DND-41 (cell line): Measurements from ENCODE around the gene FSIP1.

Source experiments
- ATAC-seq: fragments of 200-7000 bp; cut with Tn5 transposase; 3 replicates; pipeline ENCODE4 v1.9.1; 2021; ENCODE audit warnings: low read depth; ENCODE audit not compliant: insufficient read depth
- DNase-seq: peaks from one replicate; pipeline ENCODE4 v3.0.0-alpha.2; 2020
- H2AFZ ChIP-seq: 2 replicates; pipeline ENCODE4 v1.6.0; 2012; ENCODE audit warnings: low read depth, low read length
- H3K27ac ChIP-seq: 2 replicates; pipeline ENCODE4 v1.5.1; 2012; ENCODE audit warnings: low read length, inconsistent platforms
- H3K27me3 ChIP-seq: fragments of 200-600 bp; sonication (generic); 2 replicates; pipeline ENCODE4 v1.6.0; 2012; ENCODE audit warnings: low read length, mild to moderate bottlenecking, inconsistent platforms; ENCODE audit not compliant: insufficient read depth, poor library complexity
- H3K36me3 ChIP-seq: 2 replicates; pipeline ENCODE4 v1.5.1; 2012; ENCODE audit warnings: low read length, inconsistent platforms; ENCODE audit not compliant: insufficient read depth
- H3K4me1 ChIP-seq: 2 replicates; pipeline ENCODE4 v1.5.1; 2012; ENCODE audit warnings: mild to moderate bottlenecking, low read length; ENCODE audit not compliant: insufficient read depth
- H3K4me2 ChIP-seq: 2 replicates; pipeline ENCODE4 v1.6.0; 2012; ENCODE audit warnings: mild to moderate bottlenecking, moderate library complexity, low read length, inconsistent platforms; ENCODE audit not compliant: insufficient read depth
- H3K4me3 ChIP-seq, 2 experiments: fragments of 200-600 bp in 1 of 2; shearing (Covaris generic) in 1 of 2; 2 replicates each; pipeline ENCODE4 v1.5.1; 2012 to 2016; ENCODE audit warnings: inconsistent platforms in 2 of 2, low read length in 2 of 2, mild to moderate bottlenecking in 2 of 2, low read depth in 1 of 2, moderate library complexity in 1 of 2
- H3K79me2 ChIP-seq: 2 replicates; pipeline ENCODE4 v1.6.0; 2012; ENCODE audit warnings: low read length, inconsistent platforms; ENCODE audit not compliant: insufficient read depth
- H3K9ac ChIP-seq: 2 replicates; pipeline ENCODE4 v1.6.0; 2012; ENCODE audit warnings: low read depth, mild to moderate bottlenecking, inconsistent platforms, low read length, moderate library complexity
- H3K9me3 ChIP-seq: 2 replicates; pipeline ENCODE4 v1.5.1; 2012; ENCODE audit warnings: low read length, moderate library complexity, mild to moderate bottlenecking, inconsistent platforms; ENCODE audit not compliant: insufficient read depth, severe bottlenecking
- H4K20me1 ChIP-seq: 2 replicates; pipeline ENCODE4 v1.6.0; 2012; ENCODE audit warnings: low read length; ENCODE audit not compliant: insufficient read depth
- EZH2 ChIP-seq: IDR thresholded peaks from 3 replicates; pipeline ENCODE4 v1.6.1; 2012; ENCODE audit warnings: borderline replicate concordance, low read depth, mild to moderate bottlenecking, moderate library complexity, low read length, inconsistent platforms; ENCODE audit not compliant: severe bottlenecking
- TF ChIP-seq, protein P1 (sequence below): IDR thresholded peaks from 2 replicates; pipeline ENCODE4 v1.5.1; 2012; ENCODE audit warnings: borderline replicate concordance, low read length, moderate library complexity, mild to moderate bottlenecking; ENCODE audit not compliant: poor library complexity, severe bottlenecking; ENCODE audit errors: extremely low read depth

Gene FSIP1

GRCh38 chr15:39596358-39597051, 186.1 kb downstream of the FSIP1 start:
- Histone ChIP-seq H3K36me3 (no peaks in the 10 kb centered on the region), H2AFZ (no peak overlapping the region), H3K4me1 (no peaks in the 10 kb centered on the region), H3K4me3 (no peak overlapping the region), H3K27me3 (no peaks in the 10 kb centered on the region), H3K79me2 (no peaks in the 10 kb centered on the region), H3K4me2 (no peak overlapping the region), H3K27ac (no peak overlapping the region), H3K9me3 (no peaks in the 10 kb centered on the region), H4K20me1 (no peaks in the 10 kb centered on the region), H3K9ac (no peak overlapping the region)
- ATAC-seq, result no peak
- TF ChIP-seq, protein P1, sequence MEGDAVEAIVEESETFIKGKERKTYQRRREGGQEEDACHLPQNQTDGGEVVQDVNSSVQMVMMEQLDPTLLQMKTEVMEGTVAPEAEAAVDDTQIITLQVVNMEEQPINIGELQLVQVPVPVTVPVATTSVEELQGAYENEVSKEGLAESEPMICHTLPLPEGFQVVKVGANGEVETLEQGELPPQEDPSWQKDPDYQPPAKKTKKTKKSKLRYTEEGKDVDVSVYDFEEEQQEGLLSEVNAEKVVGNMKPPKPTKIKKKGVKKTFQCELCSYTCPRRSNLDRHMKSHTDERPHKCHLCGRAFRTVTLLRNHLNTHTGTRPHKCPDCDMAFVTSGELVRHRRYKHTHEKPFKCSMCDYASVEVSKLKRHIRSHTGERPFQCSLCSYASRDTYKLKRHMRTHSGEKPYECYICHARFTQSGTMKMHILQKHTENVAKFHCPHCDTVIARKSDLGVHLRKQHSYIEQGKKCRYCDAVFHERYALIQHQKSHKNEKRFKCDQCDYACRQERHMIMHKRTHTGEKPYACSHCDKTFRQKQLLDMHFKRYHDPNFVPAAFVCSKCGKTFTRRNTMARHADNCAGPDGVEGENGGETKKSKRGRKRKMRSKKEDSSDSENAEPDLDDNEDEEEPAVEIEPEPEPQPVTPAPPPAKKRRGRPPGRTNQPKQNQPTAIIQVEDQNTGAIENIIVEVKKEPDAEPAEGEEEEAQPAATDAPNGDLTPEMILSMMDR, result no peak
- TF ChIP-seq EZH2, result no peak
- DNase-seq, result no peak

GRCh38 chr15:39595338-39596221, 187.1 kb downstream of the FSIP1 start:
- Histone ChIP-seq H3K4me3 (no peak overlapping the region), H3K36me3 (no peaks in the 10 kb centered on the region), H4K20me1 (no peaks in the 10 kb centered on the region), H3K9ac (no peak overlapping the region), H3K9me3 (no peaks in the 10 kb centered on the region), H3K27me3 (no peaks in the 10 kb centered on the region), H3K4me1 (no peaks in the 10 kb centered on the region), H3K4me2 (no peak overlapping the region), H3K27ac (no peak overlapping the region), H3K79me2 (no peaks in the 10 kb centered on the region), H2AFZ (no peak overlapping the region)
- TF ChIP-seq EZH2, result no peak
- TF ChIP-seq, protein P1, result no peak
- ATAC-seq (no peak), DNase-seq (no peak)

DNA sequence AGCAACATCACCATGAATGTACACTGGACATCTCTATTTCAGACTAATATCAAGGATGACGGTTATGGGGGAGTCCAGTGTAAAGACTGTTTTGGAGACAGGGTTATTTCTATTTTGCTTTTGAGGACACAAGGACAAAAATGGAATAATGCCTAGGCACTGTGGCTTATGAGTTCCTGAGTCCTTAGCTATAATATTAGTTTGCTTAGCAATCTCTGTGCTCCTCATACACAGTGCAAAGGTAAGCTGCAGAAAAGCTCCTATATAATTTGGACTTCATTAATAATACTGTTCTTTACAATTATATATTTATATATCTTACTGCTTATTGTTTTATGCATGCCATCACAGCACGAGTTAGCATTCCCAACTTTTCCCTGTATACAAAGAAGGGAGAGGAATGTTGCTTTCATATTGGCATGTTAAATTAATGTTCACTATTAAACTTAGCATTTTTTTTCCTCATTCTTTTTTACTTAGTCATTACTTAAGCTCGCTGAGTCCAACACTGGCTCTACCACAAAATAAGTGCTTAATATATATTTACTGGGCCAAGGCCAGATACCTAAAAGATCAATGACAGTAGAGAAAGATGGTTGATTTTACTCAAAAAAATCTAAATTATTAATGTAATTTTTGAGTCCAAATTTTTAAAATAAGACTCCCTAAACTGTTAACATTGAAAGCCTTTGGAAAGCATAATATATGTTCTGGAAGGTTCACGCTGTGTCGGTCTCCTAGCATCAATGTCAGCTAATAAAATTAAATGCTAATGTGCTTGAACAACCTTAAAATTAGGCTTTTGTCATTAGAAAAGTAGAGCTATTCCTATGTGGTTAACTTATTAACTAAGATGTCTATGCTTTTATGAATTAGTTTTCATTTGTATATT, 187.9 kb downstream of the FSIP1 start:
- TF ChIP-seq EZH2, result no peak
- TF ChIP-seq, protein P1, result no peak
- Histone ChIP-seq H3K4me1 (no peaks in the 10 kb centered on the region), H2AFZ (no peak overlapping the region), H3K4me3 (no peak overlapping the region), H3K27ac (no peak overlapping the region), H3K9ac (no peak overlapping the region), H3K27me3 (no peaks in the 10 kb centered on the region), H3K36me3 (no peaks in the 10 kb centered on the region), H3K9me3 (no peaks in the 10 kb centered on the region), H4K20me1 (no peaks in the 10 kb centered on the region), H3K4me2 (no peak overlapping the region), H3K79me2 (no peaks in the 10 kb centered on the region)
- DNase-seq, result no peak
- ATAC-seq, result no peak
